CD4-positive, alpha-beta memory T cell (primary cell): ENCODE results near the gene DTD1. TPM values are rescaled to one million over a fixed set of nuclear protein-coding genes. Genes with fewer than 3 reads are reported as not detected.

ENCODE experiments used
- CTCF ChIA-PET: fragments of 350-600 bp; sonication (Branson Sonifier 250); formaldehyde crosslinking; loops from one replicate; lab custom pipeline; 2021; ENCODE audit warnings: inconsistent platforms; ENCODE audit not compliant: partially characterized antibody; lab: Charles Lee
- POLR2A ChIA-PET: fragments of 350-600 bp; sonication (Branson Sonifier 250); formaldehyde crosslinking; loops from one replicate; lab custom pipeline; 2021; ENCODE audit not compliant: partially characterized antibody; lab: Charles Lee
- DNase-seq, 5 donors: peaks; one replicate each; pipeline versions ENCODE4 v3.0.0 to v3.0.0-alpha.2; 2020 to 2022; ENCODE audit warnings: mixed read lengths in 1 of 5
- H3K27ac ChIP-seq: one replicate; pipeline ENCODE4 v1.7.0; 2013; ENCODE audit warnings: low read depth, low read length
- H3K27me3 ChIP-seq: 2 replicates; pipeline ENCODE4 v1.7.0; 2013; ENCODE audit warnings: mild to moderate bottlenecking, low read length, moderate library complexity; ENCODE audit not compliant: insufficient read depth
- H3K36me3 ChIP-seq: 2 replicates; pipeline ENCODE4 v1.7.0; 2013; ENCODE audit warnings: mild to moderate bottlenecking, low read length, moderate library complexity; ENCODE audit not compliant: insufficient read depth
- H3K4me1 ChIP-seq: 2 replicates; pipeline ENCODE4 v1.7.0; 2013; ENCODE audit warnings: mild to moderate bottlenecking, low read length, moderate library complexity; ENCODE audit not compliant: insufficient read depth
- H3K4me3 ChIP-seq, 2 donors: one replicate each; pipeline ENCODE4 v1.7.0; 2013; ENCODE audit warnings: low read length in 2 of 2, mild to moderate bottlenecking in 1 of 2
- H3K9me3 ChIP-seq, 2 donors: one replicate each; pipeline ENCODE4 v1.7.0; 2013; ENCODE audit warnings: low read length in 2 of 2, control low read depth in 1 of 2; ENCODE audit not compliant: control insufficient read depth in 1 of 2
- H3K27ac Mint-ChIP-seq, 7 donors: one replicate each; pipeline ENCODE4 v1.8.0; 2020 to 2021; ENCODE audit warnings: mixed read lengths in 7 of 7, mild to moderate bottlenecking in 6 of 7, inconsistent platforms in 3 of 7, moderate library complexity in 3 of 7
- H3K27me3 Mint-ChIP-seq, 2 donors: one replicate each; pipeline ENCODE4 v1.8.0; 2020 to 2021; ENCODE audit warnings: mixed read lengths in 2 of 2
- H3K36me3 Mint-ChIP-seq, 2 donors: one replicate each; pipeline ENCODE4 v1.8.0; 2020 to 2021; ENCODE audit warnings: mixed read lengths in 2 of 2, inconsistent platforms in 1 of 2, mild to moderate bottlenecking in 1 of 2
- H3K4me1 Mint-ChIP-seq, 4 donors: one replicate each; pipeline ENCODE4 v1.8.0; 2020 to 2021; ENCODE audit warnings: mixed read lengths in 4 of 4, mild to moderate bottlenecking in 1 of 4
- H3K4me3 Mint-ChIP-seq, 8 donors: one replicate each; pipeline ENCODE4 v1.8.0; 2020 to 2021; ENCODE audit warnings: mixed read lengths in 8 of 8, mild to moderate bottlenecking in 7 of 8, moderate library complexity in 6 of 8, inconsistent platforms in 3 of 8
- H3K9me3 Mint-ChIP-seq, 8 donors: one replicate each; pipeline ENCODE4 v1.8.0; 2020 to 2021; ENCODE audit warnings: mixed read lengths in 8 of 8, mild to moderate bottlenecking in 5 of 8, inconsistent platforms in 3 of 8, moderate library complexity in 1 of 8
- intact Hi-C: fragments of 100-400 bp; cut with micrococcal nuclease; formaldehyde crosslinking; loops from one replicate; pipeline ENCODE4 v1.15.1; 2023
- polyA plus RNA-seq, 2 donors: library from polyadenylated mRNA; unstranded; fragments of 300-500 nt; fragmentation: Illumina TruSeq; gene quantifications; one replicate each; pipeline ENCODE4 v1.2.3, GENCODE V29; 2021
- total RNA-seq, 2 experiments: library from RNA; stranded (reverse); gene quantifications; one replicate each; pipeline ENCODE4 v1.2.3, GENCODE V29; 2021

DTD1 gene
- total and polyA plus RNA-seq, 4 experiments from 2014 or later: 15.9 to 61.8 (median 38.0) TPM

GRCh38 chr20:18645196-18645745, 57.4 kb downstream of the DTD1 start:
- peaks cover 0 to 12% (median 7%) of the 10 kb centered on the region in 4 donors for H3K4me1 Mint-ChIP-seq
- H3K36me3 ChIP-seq: no peaks in the 10 kb centered on the region
- H3K4me1 ChIP-seq: no peaks in the 10 kb centered on the region
- POLR2A ChIA-PET: no interaction called here
- H3K27me3 Mint-ChIP-seq: no peaks in the 10 kb centered on the region
- peaks cover 9 to 20% of the 10 kb centered on the region in 2 donors for H3K36me3 Mint-ChIP-seq
- no peaks in the 10 kb centered on the region for H3K27me3 ChIP-seq
- H3K27ac Mint-ChIP-seq: no peak overlapping the region
- H3K9me3 ChIP-seq: no peaks in the 10 kb centered on the region
- no peak overlapping the region for H3K27ac ChIP-seq
- H3K4me3 ChIP-seq: no peak overlapping the region
- DNase-seq: no peak
- H3K4me3 Mint-ChIP-seq: no peak overlapping the region
- no peaks in the 10 kb centered on the region for H3K9me3 Mint-ChIP-seq
- CTCF ChIA-PET: no interaction called here
- intact Hi-C loops: no loop called here

GRCh38 chr20:18645851-18646250, 58.0 kb downstream of the DTD1 start:
- Mint-ChIP-seq H3K9me3 (no peaks in the 10 kb centered on the region), H3K4me1 (peaks cover 0 to 13% (median 7%) of the 10 kb centered on the region in 4 donors), H3K27ac (no peak overlapping the region), H3K4me3 (no peak overlapping the region), H3K27me3 (no peaks in the 10 kb centered on the region), H3K36me3 (peaks cover 9 to 24% of the 10 kb centered on the region in 2 donors)
- H3K4me1 ChIP-seq: no peaks in the 10 kb centered on the region
- H3K27me3 ChIP-seq: no peaks in the 10 kb centered on the region
- ChIA-PET POLR2A (no interaction called here), CTCF (no interaction called here)
- intact Hi-C loops: no loop called here
- H3K9me3 ChIP-seq: no peaks in the 10 kb centered on the region
- H3K4me3 ChIP-seq: no peak overlapping the region
- H3K36me3 ChIP-seq: no peaks in the 10 kb centered on the region
- H3K27ac ChIP-seq: no peak overlapping the region
- no peak for DNase-seq

GRCh38 chr20:18647777-18648176, 59.9 kb downstream of the DTD1 start:
- peaks cover 4 to 22% of the 10 kb centered on the region in 2 donors for H3K36me3 Mint-ChIP-seq
- Histone ChIP-seq H3K4me3 (no peak overlapping the region), H3K27me3 (no peaks in the 10 kb centered on the region), H3K36me3 (no peaks in the 10 kb centered on the region), H3K27ac (no peak overlapping the region), H3K9me3 (no peaks in the 10 kb centered on the region), H3K4me1 (no peaks in the 10 kb centered on the region)
- no peak for DNase-seq
- H3K9me3 Mint-ChIP-seq: no peaks in the 10 kb centered on the region
- H3K4me3 Mint-ChIP-seq: peak overlapping the region in 1 of 8 donors; percentile 33
- intact Hi-C loops: no loop called here
- H3K4me1 Mint-ChIP-seq: peaks cover 0 to 15% (median 8%) of the 10 kb centered on the region in 4 donors
- no peak overlapping the region for H3K27ac Mint-ChIP-seq
- no peaks in the 10 kb centered on the region for H3K27me3 Mint-ChIP-seq
- CTCF ChIA-PET: no interaction called here
- POLR2A ChIA-PET: no interaction called here

- H3K4me3 ChIP-seq: no peak overlapping the region
- H3K27ac ChIP-seq: no peak overlapping the region
- intact Hi-C loops: no loop called here
- DNase-seq: no peak
- no peaks in the 10 kb centered on the region for H3K36me3 ChIP-seq
- no peak overlapping the region for H3K27ac Mint-ChIP-seq
- H3K4me1 ChIP-seq: no peaks in the 10 kb centered on the region
- no peaks in the 10 kb centered on the region for H3K9me3 ChIP-seq
- H3K9me3 Mint-ChIP-seq: peaks cover 0 to 2% (median 0%) of the 10 kb centered on the region in 8 donors
- ChIA-PET POLR2A (no interaction called here), CTCF (no interaction called here)
- no peak overlapping the region for H3K4me3 Mint-ChIP-seq
- no peaks in the 10 kb centered on the region for H3K27me3 Mint-ChIP-seq
- H3K4me1 Mint-ChIP-seq: peaks cover 0 to 11% (median 5%) of the 10 kb centered on the region in 4 donors
- H3K36me3 Mint-ChIP-seq: peaks cover 6 to 12% of the 10 kb centered on the region in 2 donors
- H3K27me3 ChIP-seq: no peaks in the 10 kb centered on the region
Observed at GRCh38 chr20:18650224-18650623, 62.4 kb downstream of the DTD1 start.

GRCh38 chr20:18653736-18654447, 66.0 kb downstream of the DTD1 start:
- no peak for DNase-seq
- H3K36me3 Mint-ChIP-seq: peaks cover 13 to 16% of the 10 kb centered on the region in 2 donors
- no peak overlapping the region for H3K27ac Mint-ChIP-seq
- no peak overlapping the region for H3K4me3 Mint-ChIP-seq
- POLR2A ChIA-PET: no interaction called here
- no peaks in the 10 kb centered on the region for H3K9me3 ChIP-seq
- H3K9me3 Mint-ChIP-seq: peaks cover 0 to 2% (median 0%) of the 10 kb centered on the region in 8 donors
- H3K4me1 ChIP-seq: no peaks in the 10 kb centered on the region
- peaks cover 4% of the 10 kb centered on the region for H3K36me3 ChIP-seq
- H3K27me3 Mint-ChIP-seq: no peaks in the 10 kb centered on the region
- H3K27ac ChIP-seq: no peak overlapping the region
- intact Hi-C loops: no loop called here
- CTCF ChIA-PET: no interaction called here
- H3K4me3 ChIP-seq: no peak overlapping the region
- no peaks in the 10 kb centered on the region for H3K27me3 ChIP-seq
- H3K4me1 Mint-ChIP-seq: peaks cover 0 to 11% (median 6%) of the 10 kb centered on the region in 4 donors

GRCh38 chr20:18654448-18654773, 66.6 kb downstream of the DTD1 start:
- H3K27me3 ChIP-seq: no peaks in the 10 kb centered on the region
- Mint-ChIP-seq H3K9me3 (peaks cover 0 to 2% (median 0%) of the 10 kb centered on the region in 8 donors), H3K27ac (no peak overlapping the region), H3K27me3 (no peaks in the 10 kb centered on the region), H3K4me3 (no peak overlapping the region), H3K36me3 (peaks cover 16% of the 10 kb centered on the region in 2 donors), H3K4me1 (peaks cover 0 to 11% (median 7%) of the 10 kb centered on the region in 4 donors)
- POLR2A ChIA-PET: no interaction called here
- no peak overlapping the region for H3K4me3 ChIP-seq
- intact Hi-C loops: no loop called here
- no peak overlapping the region for H3K27ac ChIP-seq
- no peak for DNase-seq
- no peaks in the 10 kb centered on the region for H3K9me3 ChIP-seq
- no peaks in the 10 kb centered on the region for H3K4me1 ChIP-seq
- H3K36me3 ChIP-seq: peaks cover 4% of the 10 kb centered on the region
- CTCF ChIA-PET: no interaction called here

GRCh38 chr20:18657575-18657974, 69.7 kb downstream of the DTD1 start:
- Histone ChIP-seq H3K27me3 (no peaks in the 10 kb centered on the region), H3K4me3 (no peak overlapping the region), H3K36me3 (peaks cover 4% of the 10 kb centered on the region), H3K4me1 (no peaks in the 10 kb centered on the region), H3K27ac (no peak overlapping the region), H3K9me3 (no peaks in the 10 kb centered on the region)
- CTCF ChIA-PET: no interaction called here
- DNase-seq: no peak
- Mint-ChIP-seq H3K4me3 (no peak overlapping the region), H3K27me3 (no peaks in the 10 kb centered on the region), H3K4me1 (peaks cover 0 to 6% (median 2%) of the 10 kb centered on the region in 4 donors), H3K36me3 (peaks cover 11 to 16% of the 10 kb centered on the region in 2 donors), H3K27ac (peak overlapping the region in 1 of 7 donors; percentile 77), H3K9me3 (peaks cover 0 to 2% (median 0%) of the 10 kb centered on the region in 8 donors)
- POLR2A ChIA-PET: no interaction called here
- intact Hi-C loops: no loop called here
